WTC11 (cell line): Measurements from ENCODE around the gene SUPT3H. TPM values are rescaled to one million over a fixed set of nuclear protein-coding genes. Genes with fewer than 3 reads are reported as not detected.

Source experiments
- ATAC-seq: fragments of 200-7000 bp; cut with Tn5 transposase; 2 replicates; pipeline ENCODE4 v1.10.0; 2021; ENCODE audit warnings: mild to moderate bottlenecking, moderate library complexity
- CTCF ChIA-PET: fragments of 300-600 bp; sonication (Branson Sonifier 250); formaldehyde crosslinking; loops from one replicate; lab custom pipeline; 2021; ENCODE audit warnings: antibody characterized with exemption; lab: Charles Lee
- POLR2A ChIA-PET: fragments of 350-600 bp; sonication (Branson Sonifier 250); formaldehyde crosslinking; loops from one replicate; lab custom pipeline; 2021; ENCODE audit warnings: antibody characterized with exemption; lab: Charles Lee
- DNase-seq: peaks from one replicate; pipeline ENCODE4 v3.0.0; 2021; ENCODE audit warnings: low spot score
- H3K27ac Mint-ChIP-seq: 2 replicates; pipeline ENCODE4 v1.8.0; 2021; ENCODE audit warnings: mixed read lengths
- H3K27me3 Mint-ChIP-seq: 2 replicates; pipeline ENCODE4 v1.8.0; 2021; ENCODE audit warnings: low read depth, mild to moderate bottlenecking, moderate library complexity, mixed read lengths
- H3K36me3 Mint-ChIP-seq: 2 replicates; pipeline ENCODE4 v1.8.0; 2021; ENCODE audit warnings: mixed read lengths
- H3K4me1 Mint-ChIP-seq: 2 replicates; pipeline ENCODE4 v1.8.0; 2022; ENCODE audit warnings: mixed read lengths
- H3K4me3 Mint-ChIP-seq: 2 replicates; pipeline ENCODE4 v1.8.0; 2021; ENCODE audit warnings: mild to moderate bottlenecking, moderate library complexity, mixed read lengths
- H3K9me3 Mint-ChIP-seq: 2 replicates; pipeline ENCODE4 v1.8.0; 2021; ENCODE audit warnings: mixed read lengths
- ATF1 ChIP-seq: sonication (generic); formaldehyde crosslinking; IDR thresholded peaks from 2 replicates; pipeline ENCODE4 v1.8.1; 2023; ENCODE audit warnings: mild to moderate bottlenecking, moderate library complexity, missing genetic modification reagents
- ETV6 ChIP-seq: sonication (generic); formaldehyde crosslinking; IDR thresholded peaks from 2 replicates; pipeline ENCODE4 v1.8.1; 2022; ENCODE audit warnings: mild to moderate bottlenecking, missing genetic modification reagents
- FOXJ3 ChIP-seq: sonication (generic); formaldehyde crosslinking; IDR thresholded peaks from 2 replicates; pipeline ENCODE4 v1.9.0; 2021; ENCODE audit warnings: missing genetic modification reagents, mild to moderate bottlenecking, borderline replicate concordance
- GABPB1 ChIP-seq: sonication (generic); formaldehyde crosslinking; IDR thresholded peaks from 2 replicates; pipeline ENCODE4 v1.8.1; 2023; ENCODE audit warnings: mild to moderate bottlenecking, missing genetic modification reagents
- NFATC4 ChIP-seq: fragments of 250-450 bp; sonication (Bioruptor Pico); IDR thresholded peaks from 2 replicates; pipeline ENCODE4 v1.9.0; 2021; ENCODE audit warnings: mild to moderate bottlenecking
- SMAD4 ChIP-seq: sonication (generic); formaldehyde crosslinking; IDR thresholded peaks from 2 replicates; pipeline ENCODE4 v1.8.0; 2022; ENCODE audit warnings: mild to moderate bottlenecking, missing genetic modification reagents
- SOX15 ChIP-seq: fragments of 250-450 bp; sonication (Bioruptor Pico); IDR thresholded peaks from 2 replicates; pipeline ENCODE4 v1.9.0; 2021; ENCODE audit warnings: mild to moderate bottlenecking
- TCF7 ChIP-seq: sonication (generic); formaldehyde crosslinking; IDR thresholded peaks from 2 replicates; pipeline ENCODE4 v1.8.0; 2022; ENCODE audit warnings: mild to moderate bottlenecking, low read depth, missing genetic modification reagents, moderate library complexity
- TEAD1 ChIP-seq: sonication (generic); formaldehyde crosslinking; IDR thresholded peaks from 2 replicates; pipeline ENCODE4 v1.8.0; 2022; ENCODE audit warnings: mild to moderate bottlenecking, missing genetic modification reagents
- ZNF121 ChIP-seq: sonication (generic); formaldehyde crosslinking; IDR thresholded peaks from 2 replicates; pipeline ENCODE4 v1.8.0; 2023; ENCODE audit warnings: missing genetic modification reagents
- ZNF138 ChIP-seq: sonication (generic); formaldehyde crosslinking; conservative IDR thresholded peaks from 2 replicates; pipeline ENCODE4 v1.8.1; 2022; ENCODE audit warnings: mild to moderate bottlenecking, moderate library complexity, missing genetic modification reagents
- ZNF317 ChIP-seq: sonication (generic); formaldehyde crosslinking; IDR thresholded peaks from 2 replicates; pipeline ENCODE4 v1.8.1; 2023; ENCODE audit warnings: low read depth, mild to moderate bottlenecking, moderate library complexity, missing genetic modification reagents, borderline replicate concordance
- ZNF416 ChIP-seq: fragments of 250-450 bp; sonication (Bioruptor Pico); IDR thresholded peaks from 2 replicates; pipeline ENCODE4 v1.9.0; 2021; ENCODE audit warnings: mild to moderate bottlenecking, inconsistent platforms
- ZNF423 ChIP-seq: fragments of 250-450 bp; sonication (Bioruptor Pico); IDR thresholded peaks from 2 replicates; pipeline ENCODE4 v2.1.2; 2022; ENCODE audit warnings: mild to moderate bottlenecking, moderate library complexity
- ZNF671 ChIP-seq: fragments of 250-450 bp; sonication (Bioruptor Pico); IDR thresholded peaks from 2 replicates; pipeline ENCODE4 v1.8.0; 2021; ENCODE audit warnings: mild to moderate bottlenecking
- total RNA-seq: library from RNA; stranded (reverse); gene quantifications from 3 replicates; pipeline ENCODE4 v1.2.3, GENCODE V29; 2021
- TF ChIP-seq, protein P1 (sequence below): sonication (generic); formaldehyde crosslinking; IDR thresholded peaks from 2 replicates; pipeline ENCODE4 v1.8.1; 2023; ENCODE audit warnings: mild to moderate bottlenecking, missing genetic modification reagents
- TF ChIP-seq, protein P2 (sequence below): fragments of 250-450 bp; sonication (Bioruptor Pico); conservative IDR thresholded peaks from 2 replicates; pipeline ENCODE4 v1.9.0; 2021; ENCODE audit warnings: mild to moderate bottlenecking
- TF ChIP-seq, protein P3 (sequence below): sonication (generic); formaldehyde crosslinking; IDR thresholded peaks from 2 replicates; pipeline ENCODE4 v1.8.1; 2022; ENCODE audit warnings: low read depth, missing genetic modification reagents, borderline replicate concordance
- TF ChIP-seq, protein P4 (sequence below): sonication (generic); formaldehyde crosslinking; IDR thresholded peaks from 2 replicates; pipeline ENCODE4 v1.8.1; 2023; ENCODE audit warnings: mild to moderate bottlenecking, missing genetic modification reagents, moderate library complexity
- TF ChIP-seq, protein P5 (sequence below): sonication (generic); formaldehyde crosslinking; IDR thresholded peaks from 2 replicates; pipeline ENCODE4 v1.8.1; 2022; ENCODE audit warnings: missing genetic modification reagents, borderline replicate concordance

SUPT3H gene
- total RNA-seq, 1 experiment from 2014 or later: 15.3 TPM

DNA sequence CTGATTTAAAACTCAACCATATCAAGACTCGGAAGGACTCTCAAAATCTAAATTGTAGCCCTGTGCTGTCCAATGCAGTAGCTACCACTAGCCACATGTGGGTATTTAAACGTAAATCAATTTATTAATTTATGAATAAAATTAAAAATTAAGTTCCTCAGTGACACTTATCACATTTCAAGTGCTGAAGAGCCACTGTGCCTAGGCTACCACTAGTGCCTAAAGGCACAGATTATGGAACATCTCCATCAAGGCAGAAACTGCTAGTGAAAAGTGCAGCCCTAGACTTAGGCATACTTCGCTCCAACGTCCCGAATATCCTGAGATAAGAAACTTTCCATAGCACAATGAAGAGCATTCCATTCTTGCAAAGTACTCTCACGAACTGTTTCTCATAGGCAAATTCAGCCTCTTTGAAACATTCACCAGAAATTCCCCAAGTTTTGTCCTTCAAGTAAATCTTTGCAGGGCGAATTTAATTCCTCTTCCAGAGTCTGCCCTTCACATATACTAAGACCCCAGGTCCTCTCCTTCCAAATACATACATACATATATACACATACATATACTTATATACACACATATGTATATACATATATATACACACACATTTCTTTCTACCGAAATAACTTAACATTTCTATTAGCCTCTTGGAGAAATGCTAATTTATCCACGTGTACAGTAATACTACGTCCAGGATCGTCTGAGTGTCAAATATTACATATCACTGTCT is 1.3 kb downstream of the SUPT3H start:
- TF ChIP-seq ZNF671: no peak
- no peak for TF ChIP-seq NFATC4
- TF ChIP-seq, protein P1, sequence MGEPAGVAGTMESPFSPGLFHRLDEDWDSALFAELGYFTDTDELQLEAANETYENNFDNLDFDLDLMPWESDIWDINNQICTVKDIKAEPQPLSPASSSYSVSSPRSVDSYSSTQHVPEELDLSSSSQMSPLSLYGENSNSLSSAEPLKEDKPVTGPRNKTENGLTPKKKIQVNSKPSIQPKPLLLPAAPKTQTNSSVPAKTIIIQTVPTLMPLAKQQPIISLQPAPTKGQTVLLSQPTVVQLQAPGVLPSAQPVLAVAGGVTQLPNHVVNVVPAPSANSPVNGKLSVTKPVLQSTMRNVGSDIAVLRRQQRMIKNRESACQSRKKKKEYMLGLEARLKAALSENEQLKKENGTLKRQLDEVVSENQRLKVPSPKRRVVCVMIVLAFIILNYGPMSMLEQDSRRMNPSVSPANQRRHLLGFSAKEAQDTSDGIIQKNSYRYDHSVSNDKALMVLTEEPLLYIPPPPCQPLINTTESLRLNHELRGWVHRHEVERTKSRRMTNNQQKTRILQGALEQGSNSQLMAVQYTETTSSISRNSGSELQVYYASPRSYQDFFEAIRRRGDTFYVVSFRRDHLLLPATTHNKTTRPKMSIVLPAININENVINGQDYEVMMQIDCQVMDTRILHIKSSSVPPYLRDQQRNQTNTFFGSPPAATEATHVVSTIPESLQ: no peak
- TF ChIP-seq FOXJ3 (CRISPR knock-in tag): no peak
- TF ChIP-seq, protein P2, sequence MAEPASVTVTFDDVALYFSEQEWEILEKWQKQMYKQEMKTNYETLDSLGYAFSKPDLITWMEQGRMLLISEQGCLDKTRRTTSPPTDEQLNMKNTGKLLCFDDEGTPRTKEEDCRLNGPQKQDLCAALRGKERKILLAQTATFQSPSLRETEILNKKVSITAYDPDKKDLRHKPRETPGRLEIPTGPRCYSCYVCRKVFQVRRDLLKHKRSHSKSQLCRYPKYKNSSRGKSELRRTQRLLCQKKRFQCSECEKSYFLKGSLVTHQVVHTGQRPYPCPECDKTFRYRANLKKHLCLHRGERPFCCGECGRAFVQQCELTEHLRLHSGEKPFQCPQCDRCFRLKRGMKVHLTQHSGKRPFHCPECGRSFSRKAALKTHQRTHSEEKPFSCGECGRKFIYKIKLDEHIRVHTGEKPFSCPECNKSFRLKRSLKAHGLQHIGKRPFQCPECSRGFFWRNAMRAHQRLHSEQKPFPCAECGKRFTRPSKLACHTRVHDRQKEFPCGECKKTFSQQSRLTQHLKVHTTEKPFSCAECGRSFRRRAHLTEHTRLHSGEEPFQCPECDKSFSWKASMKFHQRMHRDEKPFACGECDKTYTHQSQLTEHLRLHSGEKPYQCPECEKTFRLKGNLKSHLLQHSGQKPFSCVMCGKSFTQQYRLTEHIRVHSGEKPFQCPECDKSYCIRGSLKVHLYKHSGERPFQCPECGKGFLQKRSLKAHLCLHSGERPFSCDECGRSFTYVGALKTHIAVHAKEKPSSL (CRISPR knock-in tag): no peak
- no peak for TF ChIP-seq ZNF317 (CRISPR knock-in tag)
- TF ChIP-seq, protein P3, sequence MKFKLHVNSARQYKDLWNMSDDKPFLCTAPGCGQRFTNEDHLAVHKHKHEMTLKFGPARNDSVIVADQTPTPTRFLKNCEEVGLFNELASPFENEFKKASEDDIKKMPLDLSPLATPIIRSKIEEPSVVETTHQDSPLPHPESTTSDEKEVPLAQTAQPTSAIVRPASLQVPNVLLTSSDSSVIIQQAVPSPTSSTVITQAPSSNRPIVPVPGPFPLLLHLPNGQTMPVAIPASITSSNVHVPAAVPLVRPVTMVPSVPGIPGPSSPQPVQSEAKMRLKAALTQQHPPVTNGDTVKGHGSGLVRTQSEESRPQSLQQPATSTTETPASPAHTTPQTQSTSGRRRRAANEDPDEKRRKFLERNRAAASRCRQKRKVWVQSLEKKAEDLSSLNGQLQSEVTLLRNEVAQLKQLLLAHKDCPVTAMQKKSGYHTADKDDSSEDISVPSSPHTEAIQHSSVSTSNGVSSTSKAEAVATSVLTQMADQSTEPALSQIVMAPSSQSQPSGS (CRISPR knock-in tag): no peak
- no peak for TF ChIP-seq TEAD1 (CRISPR knock-in tag)
- TF ChIP-seq GABPB1 (CRISPR knock-in tag): no peak
- TF ChIP-seq TCF7 (CRISPR knock-in tag): no peak
- TF ChIP-seq SMAD4 (CRISPR knock-in tag): no peak
- no peak for TF ChIP-seq ZNF423
- TF ChIP-seq ATF1: no peak
- TF ChIP-seq ZNF121: no peak
- TF ChIP-seq, protein P4, sequence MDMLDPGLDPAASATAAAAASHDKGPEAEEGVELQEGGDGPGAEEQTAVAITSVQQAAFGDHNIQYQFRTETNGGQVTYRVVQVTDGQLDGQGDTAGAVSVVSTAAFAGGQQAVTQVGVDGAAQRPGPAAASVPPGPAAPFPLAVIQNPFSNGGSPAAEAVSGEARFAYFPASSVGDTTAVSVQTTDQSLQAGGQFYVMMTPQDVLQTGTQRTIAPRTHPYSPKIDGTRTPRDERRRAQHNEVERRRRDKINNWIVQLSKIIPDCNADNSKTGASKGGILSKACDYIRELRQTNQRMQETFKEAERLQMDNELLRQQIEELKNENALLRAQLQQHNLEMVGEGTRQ (CRISPR knock-in tag): no peak
- no peak for TF ChIP-seq ZNF416 (CRISPR knock-in tag)
- TF ChIP-seq, protein P5, sequence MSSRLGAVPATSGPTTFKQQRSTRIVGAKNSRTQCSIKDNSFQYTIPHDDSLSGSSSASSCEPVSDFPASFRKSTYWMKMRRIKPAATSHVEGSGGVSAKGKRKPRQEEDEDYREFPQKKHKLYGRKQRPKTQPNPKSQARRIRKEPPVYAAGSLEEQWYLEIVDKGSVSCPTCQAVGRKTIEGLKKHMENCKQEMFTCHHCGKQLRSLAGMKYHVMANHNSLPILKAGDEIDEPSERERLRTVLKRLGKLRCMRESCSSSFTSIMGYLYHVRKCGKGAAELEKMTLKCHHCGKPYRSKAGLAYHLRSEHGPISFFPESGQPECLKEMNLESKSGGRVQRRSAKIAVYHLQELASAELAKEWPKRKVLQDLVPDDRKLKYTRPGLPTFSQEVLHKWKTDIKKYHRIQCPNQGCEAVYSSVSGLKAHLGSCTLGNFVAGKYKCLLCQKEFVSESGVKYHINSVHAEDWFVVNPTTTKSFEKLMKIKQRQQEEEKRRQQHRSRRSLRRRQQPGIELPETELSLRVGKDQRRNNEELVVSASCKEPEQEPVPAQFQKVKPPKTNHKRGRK (CRISPR knock-in tag): no peak
- no peak for TF ChIP-seq ETV6 (CRISPR knock-in tag)
- TF ChIP-seq SOX15 (CRISPR knock-in tag): no peak
- no peak for TF ChIP-seq ZNF138 (CRISPR knock-in tag)
- Mint-ChIP-seq H3K9me3 (no peaks in the 10 kb centered on the region), H3K36me3 (no peaks in the 10 kb centered on the region), H3K27me3 (no peaks in the 10 kb centered on the region), H3K4me3 (peak overlapping the region; percentile 92), H3K4me1 (peaks cover 17% of the 10 kb centered on the region), H3K27ac (peak overlapping the region; percentile 96)
- POLR2A ChIA-PET: no interaction called here
- CTCF ChIA-PET: interaction anchor here (2.8 kb wide), 1 partner anchor 901 kb away, joined by 13 read pairs; no protein-coding TSS in a partner anchor
- DNase-seq: no peak
- ATAC-seq: no peak
